HepG2 (cell line): ENCODE results near the gene CD320. TPM values are rescaled to one million over a fixed set of nuclear protein-coding genes. Genes with fewer than 3 reads are reported as not detected.

Source experiments
- ARHGAP35 ChIP-seq: sonication (generic); formaldehyde crosslinking; IDR thresholded peaks from 2 replicates; pipeline ENCODE4 v1.9.0; 2022; ENCODE audit warnings: mild to moderate bottlenecking, inconsistent platforms, moderate library complexity, missing genetic modification reagents, borderline replicate concordance
- CBFB ChIP-seq: sonication (generic); formaldehyde crosslinking; IDR thresholded peaks from 2 replicates; pipeline ENCODE4 v1.4.0; 2020; ENCODE audit warnings: missing genetic modification reagents
- GATAD2A ChIP-seq: IDR thresholded peaks from 2 replicates; pipeline ENCODE4 v1.6.1; 2016
- GTF2F1 ChIP-seq: fragments of 150-350 bp; IDR thresholded peaks from 2 replicates; pipeline ENCODE4 v1.6.1; 2014; ENCODE audit warnings: low read length
- ISL2 ChIP-seq: sonication (generic); formaldehyde crosslinking; IDR thresholded peaks from 2 replicates; pipeline ENCODE4 v1.5.0; 2020; ENCODE audit warnings: missing genetic modification reagents
- MED1 ChIP-seq: sonication (generic); formaldehyde crosslinking; IDR thresholded peaks from 2 replicates; pipeline ENCODE4 v1.4.0; 2020; ENCODE audit warnings: missing genetic modification reagents
- PTBP1 ChIP-seq: fragments of 200-400 bp; formaldehyde crosslinking; IDR thresholded peaks from 2 replicates; pipeline ENCODE4 v1.6.1; 2018; ENCODE audit warnings: low read length, low read depth; ENCODE audit not compliant: poor library complexity, severe bottlenecking
- REL ChIP-seq: sonication (generic); formaldehyde crosslinking; conservative IDR thresholded peaks from 2 replicates; pipeline ENCODE4 v1.8.0; 2022; ENCODE audit warnings: mild to moderate bottlenecking, missing genetic modification reagents, moderate library complexity
- RXRA ChIP-seq: sonication (generic); formaldehyde crosslinking; IDR thresholded peaks from 2 replicates; pipeline ENCODE4 v1.5.1; 2020; ENCODE audit warnings: missing genetic modification reagents
- SAFB2 ChIP-seq: sonication (generic); formaldehyde crosslinking; IDR thresholded peaks from 2 replicates; pipeline ENCODE4 v1.5.1; 2020; ENCODE audit warnings: missing genetic modification reagents, low read depth, mild to moderate bottlenecking, borderline replicate concordance
- STAG1 ChIP-seq: sonication (generic); formaldehyde crosslinking; IDR thresholded peaks from 2 replicates; pipeline ENCODE4 v1.4.0; 2020; ENCODE audit warnings: missing genetic modification reagents
- ZBTB38 ChIP-seq: sonication (generic); formaldehyde crosslinking; IDR thresholded peaks from 2 replicates; pipeline ENCODE4 v1.5.1; 2020; ENCODE audit warnings: mild to moderate bottlenecking, missing genetic modification reagents
- ZBTB42 ChIP-seq: sonication (generic); formaldehyde crosslinking; IDR thresholded peaks from 2 replicates; pipeline ENCODE4 v1.5.0; 2020; ENCODE audit warnings: mild to moderate bottlenecking, missing genetic modification reagents
- ZNF331 ChIP-seq: sonication (generic); formaldehyde crosslinking; IDR thresholded peaks from 2 replicates; pipeline ENCODE4 v1.4.0; 2020; ENCODE audit warnings: missing genetic modification reagents
- ZNF460 ChIP-seq: sonication (generic); formaldehyde crosslinking; IDR thresholded peaks from 2 replicates; pipeline ENCODE4 v1.5.1; 2020; ENCODE audit warnings: missing genetic modification reagents, mild to moderate bottlenecking, borderline replicate concordance
- ZNF782 ChIP-seq: sonication (generic); formaldehyde crosslinking; IDR thresholded peaks from 2 replicates; pipeline ENCODE4 v1.4.0; 2020; ENCODE audit warnings: missing genetic modification reagents, mild to moderate bottlenecking, borderline replicate concordance
- ZNF883 ChIP-seq: sonication (generic); formaldehyde crosslinking; IDR thresholded peaks from 2 replicates; pipeline ENCODE4 v1.5.1; 2020; ENCODE audit warnings: mild to moderate bottlenecking, missing genetic modification reagents; ENCODE audit errors: not compliant biosample characterization
- ZSCAN20 ChIP-seq: sonication (generic); formaldehyde crosslinking; IDR thresholded peaks from 2 replicates; pipeline ENCODE4 v1.4.0; 2020; ENCODE audit warnings: missing genetic modification reagents, mild to moderate bottlenecking, borderline replicate concordance
- polyA plus RNA-seq, 8 experiments: library from polyadenylated mRNA; depleted of rRNA in 3 of 8; stranded (reverse) in 7 of 8; unstranded in 1 of 8; fragments of >200 nt; fragmentation: Illumina TruSeq in 4 of 8; extraction: Trizol in 4 of 8; gene quantifications; 2 replicates each; pipeline versions ENCODE4 v1.2.1 to v1.2.3, GENCODE V29; 2011 to 2016; ENCODE audit warnings: low read depth in 4 of 8, missing spikeins in 1 of 8, mixed read lengths in 1 of 8; ENCODE audit not compliant: insufficient read depth in 1 of 8
- total RNA-seq, 5 experiments: library from RNA; depleted of rRNA; stranded (reverse); fragments of >200 nt; fragmentation: Illumina TruSeq; extraction: Trizol; gene quantifications; 2 replicates each; pipeline ENCODE4 v1.2.3, GENCODE V29; 2016; ENCODE audit warnings: low read depth in 1 of 5
- TF ChIP-seq, protein P1 (sequence below): sonication (generic); formaldehyde crosslinking; IDR thresholded peaks from 2 replicates; pipeline ENCODE4 v1.9.0; 2021; ENCODE audit warnings: missing genetic modification reagents, mild to moderate bottlenecking, borderline replicate concordance
- TF ChIP-seq, protein P2 (sequence below): sonication (generic); formaldehyde crosslinking; IDR thresholded peaks from 2 replicates; pipeline ENCODE4 v1.5.0; 2020; ENCODE audit warnings: missing genetic modification reagents
- TF ChIP-seq, protein P3 (sequence below): IDR thresholded peaks from 2 replicates; pipeline ENCODE4 v1.6.1; 2016; ENCODE audit warnings: missing compliant biosample characterization, missing genetic modification reagents, borderline replicate concordance
- TF ChIP-seq, protein P4 (sequence below): IDR thresholded peaks from 2 replicates; pipeline ENCODE4 v1.6.1; 2016; ENCODE audit warnings: missing compliant biosample characterization, missing genetic modification reagents, borderline replicate concordance
- TF ChIP-seq, protein P5 (sequence below): sonication (generic); formaldehyde crosslinking; IDR thresholded peaks from 2 replicates; pipeline ENCODE4 v1.4.0; 2020; ENCODE audit warnings: missing genetic modification reagents, mild to moderate bottlenecking, borderline replicate concordance

The CD320 gene
- total and polyA plus RNA-seq, 2 of the 13 experiments (the other 11 are each of a cell fraction or from before 2014, with no cell fraction given) = 83.1 to 99.9 TPM

DNA sequence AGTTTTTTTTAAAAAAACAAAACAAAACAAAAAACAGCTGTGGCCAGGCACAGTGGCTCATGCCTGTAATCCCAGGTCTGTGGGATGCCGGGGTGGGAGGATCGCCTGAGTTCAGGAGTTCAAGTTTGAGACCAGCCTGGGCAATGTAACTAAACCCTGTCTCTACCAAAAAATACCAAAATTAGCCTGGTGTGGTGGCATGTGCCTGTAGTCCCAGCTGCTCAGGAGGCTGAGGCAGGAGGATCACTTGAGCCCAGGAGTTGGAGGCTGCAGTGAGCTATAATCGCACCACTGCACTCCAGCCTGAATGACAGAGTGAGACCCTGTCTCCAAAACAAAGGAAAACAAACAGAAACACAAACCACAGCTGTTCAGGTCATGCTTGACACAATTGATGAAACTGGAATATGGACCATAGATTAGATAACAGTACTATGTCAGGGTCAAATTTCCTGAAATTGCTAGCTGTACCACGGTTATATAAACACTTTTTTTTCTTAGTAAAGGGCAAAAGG lies 48.9 kb upstream of the CD320 start (continued):
- no peak for TF ChIP-seq ZSCAN20 (CRISPR knock-in tag)
- TF ChIP-seq STAG1 (CRISPR knock-in tag) = peak; percentile 33; the same call in 1 of the 2 replicates
- no peak for TF ChIP-seq SAFB2 (CRISPR knock-in tag)
- TF ChIP-seq PTBP1 = no peak
- TF ChIP-seq, protein P1, sequence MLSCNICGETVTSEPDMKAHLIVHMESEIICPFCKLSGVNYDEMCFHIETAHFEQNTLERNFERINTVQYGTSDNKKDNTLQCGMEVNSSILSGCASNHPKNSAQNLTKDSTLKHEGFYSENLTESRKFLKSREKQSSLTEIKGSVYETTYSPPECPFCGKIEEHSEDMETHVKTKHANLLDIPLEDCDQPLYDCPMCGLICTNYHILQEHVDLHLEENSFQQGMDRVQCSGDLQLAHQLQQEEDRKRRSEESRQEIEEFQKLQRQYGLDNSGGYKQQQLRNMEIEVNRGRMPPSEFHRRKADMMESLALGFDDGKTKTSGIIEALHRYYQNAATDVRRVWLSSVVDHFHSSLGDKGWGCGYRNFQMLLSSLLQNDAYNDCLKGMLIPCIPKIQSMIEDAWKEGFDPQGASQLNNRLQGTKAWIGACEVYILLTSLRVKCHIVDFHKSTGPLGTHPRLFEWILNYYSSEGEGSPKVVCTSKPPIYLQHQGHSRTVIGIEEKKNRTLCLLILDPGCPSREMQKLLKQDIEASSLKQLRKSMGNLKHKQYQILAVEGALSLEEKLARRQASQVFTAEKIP (CRISPR knock-in tag) = no peak
- peak; percentile 79 for TF ChIP-seq ZNF331
- TF ChIP-seq, protein P2, sequence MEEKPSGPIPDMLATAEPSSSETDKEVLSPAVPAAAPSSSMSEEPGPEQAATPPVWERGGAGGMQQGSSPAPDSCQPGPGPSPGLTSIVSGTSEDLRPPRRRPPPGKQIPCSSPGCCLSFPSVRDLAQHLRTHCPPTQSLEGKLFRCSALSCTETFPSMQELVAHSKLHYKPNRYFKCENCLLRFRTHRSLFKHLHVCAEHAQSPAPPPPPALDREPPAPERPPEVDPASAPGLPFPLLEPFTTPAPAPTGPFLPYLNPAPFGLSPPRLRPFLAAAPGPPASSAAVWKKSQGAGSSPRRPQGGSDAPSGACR = peak; percentile 85; the same call in 1 of the 2 replicates
- peak; percentile 89; the same call in 1 of the 2 replicates for TF ChIP-seq RXRA (CRISPR knock-in tag)
- TF ChIP-seq ZNF782 (CRISPR knock-in tag) = no peak
- peak; percentile 84 for TF ChIP-seq ISL2 (CRISPR knock-in tag)
- no peak for TF ChIP-seq ZNF883
- TF ChIP-seq, protein P3, sequence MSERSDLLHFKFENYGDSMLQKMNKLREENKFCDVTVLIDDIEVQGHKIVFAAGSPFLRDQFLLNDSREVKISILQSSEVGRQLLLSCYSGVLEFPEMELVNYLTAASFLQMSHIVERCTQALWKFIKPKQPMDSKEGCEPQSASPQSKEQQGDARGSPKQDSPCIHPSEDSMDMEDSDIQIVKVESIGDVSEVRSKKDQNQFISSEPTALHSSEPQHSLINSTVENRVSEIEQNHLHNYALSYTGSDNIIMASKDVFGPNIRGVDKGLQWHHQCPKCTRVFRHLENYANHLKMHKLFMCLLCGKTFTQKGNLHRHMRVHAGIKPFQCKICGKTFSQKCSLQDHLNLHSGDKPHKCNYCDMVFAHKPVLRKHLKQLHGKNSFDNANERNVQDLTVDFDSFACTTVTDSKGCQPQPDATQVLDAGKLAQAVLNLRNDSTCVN = no peak
- TF ChIP-seq, protein P4, sequence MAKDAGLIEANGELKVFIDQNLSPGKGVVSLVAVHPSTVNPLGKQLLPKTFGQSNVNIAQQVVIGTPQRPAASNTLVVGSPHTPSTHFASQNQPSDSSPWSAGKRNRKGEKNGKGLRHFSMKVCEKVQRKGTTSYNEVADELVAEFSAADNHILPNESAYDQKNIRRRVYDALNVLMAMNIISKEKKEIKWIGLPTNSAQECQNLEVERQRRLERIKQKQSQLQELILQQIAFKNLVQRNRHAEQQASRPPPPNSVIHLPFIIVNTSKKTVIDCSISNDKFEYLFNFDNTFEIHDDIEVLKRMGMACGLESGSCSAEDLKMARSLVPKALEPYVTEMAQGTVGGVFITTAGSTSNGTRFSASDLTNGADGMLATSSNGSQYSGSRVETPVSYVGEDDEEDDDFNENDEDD (CRISPR knock-in tag) = no peak
- TF ChIP-seq ARHGAP35 (CRISPR knock-in tag) = no peak
- peak; percentile 95 for TF ChIP-seq GATAD2A (CRISPR knock-in tag)
- TF ChIP-seq, protein P5, sequence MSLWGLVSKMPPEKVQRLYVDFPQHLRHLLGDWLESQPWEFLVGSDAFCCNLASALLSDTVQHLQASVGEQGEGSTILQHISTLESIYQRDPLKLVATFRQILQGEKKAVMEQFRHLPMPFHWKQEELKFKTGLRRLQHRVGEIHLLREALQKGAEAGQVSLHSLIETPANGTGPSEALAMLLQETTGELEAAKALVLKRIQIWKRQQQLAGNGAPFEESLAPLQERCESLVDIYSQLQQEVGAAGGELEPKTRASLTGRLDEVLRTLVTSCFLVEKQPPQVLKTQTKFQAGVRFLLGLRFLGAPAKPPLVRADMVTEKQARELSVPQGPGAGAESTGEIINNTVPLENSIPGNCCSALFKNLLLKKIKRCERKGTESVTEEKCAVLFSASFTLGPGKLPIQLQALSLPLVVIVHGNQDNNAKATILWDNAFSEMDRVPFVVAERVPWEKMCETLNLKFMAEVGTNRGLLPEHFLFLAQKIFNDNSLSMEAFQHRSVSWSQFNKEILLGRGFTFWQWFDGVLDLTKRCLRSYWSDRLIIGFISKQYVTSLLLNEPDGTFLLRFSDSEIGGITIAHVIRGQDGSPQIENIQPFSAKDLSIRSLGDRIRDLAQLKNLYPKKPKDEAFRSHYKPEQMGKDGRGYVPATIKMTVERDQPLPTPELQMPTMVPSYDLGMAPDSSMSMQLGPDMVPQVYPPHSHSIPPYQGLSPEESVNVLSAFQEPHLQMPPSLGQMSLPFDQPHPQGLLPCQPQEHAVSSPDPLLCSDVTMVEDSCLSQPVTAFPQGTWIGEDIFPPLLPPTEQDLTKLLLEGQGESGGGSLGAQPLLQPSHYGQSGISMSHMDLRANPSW (CRISPR knock-in tag) = peak; percentile 66; the same call in 1 of the 2 replicates
- TF ChIP-seq ZBTB42 = 0 out of 2 replicates have a peak, but pooled peaks have one; percentile 63
- no peak for TF ChIP-seq GTF2F1
- peak; percentile 83; the same call in 1 of the 2 replicates for TF ChIP-seq CBFB (CRISPR knock-in tag)
- no peak for TF ChIP-seq ZBTB38 (CRISPR knock-in tag)
- peak; percentile 78; the same call in 1 of the 2 replicates for TF ChIP-seq REL (CRISPR knock-in tag)
- peak; percentile 51; the same call in 1 of the 2 replicates for TF ChIP-seq ZNF460 (CRISPR knock-in tag)
- peak; percentile 96 for TF ChIP-seq MED1 (CRISPR knock-in tag)
